Measurements from ENCODE around the gene CARNS1.
"Not testable (repeated sequence)": the region's sequence is repeated elsewhere in the genome, so short reads cannot be mapped to it uniquely, and the experiment has no call there.

The CARNS1 gene

GRCh38 chr11:67410984-67411784 lies 4.3 kb upstream of the CARNS1 start:
- DNase-seq, result no peak

GRCh38 chr11:67411785-67412152 lies 3.7 kb upstream of the CARNS1 start:
- DNase-seq, result no peak

GRCh38 chr11:67412495-67413179 lies 2.8 kb upstream of the CARNS1 start:
- DNase-seq, result no peak

- DNase-seq, result no peak
These were observed 2.1 kb upstream of the CARNS1 start for GRCh38 chr11:67413266-67413849.

- peak; percentile 89 for DNase-seq
These were observed 1.2 kb downstream of the CARNS1 start for GRCh38 chr11:67416416-67417335.

GRCh38 chr11:67417425-67417824 lies 1.9 kb downstream of the CARNS1 start:
- no peak for DNase-seq

- DNase-seq, result no peak
These were observed 3.2 kb downstream of the CARNS1 start for GRCh38 chr11:67418476-67419281.

GRCh38 chr11:67419325-67420049 lies 4.0 kb downstream of the CARNS1 start:
- no peak for DNase-seq

GRCh38 chr11:67420147-67420645 lies 4.7 kb downstream of the CARNS1 start:
- no peak for DNase-seq

GRCh38 chr11:67420646-67421429 lies 5.4 kb downstream of the CARNS1 start:
- DNase-seq, result peak; percentile 91

GRCh38 chr11:67421430-67422031 lies 6.1 kb downstream of the CARNS1 start:
- DNase-seq, result no peak

GRCh38 chr11:67422891-67423290 lies 7.4 kb downstream of the CARNS1 start:
- no peak for DNase-seq

- DNase-seq, result no peak
These were observed 8.0 kb downstream of the CARNS1 start for GRCh38 chr11:67423466-67423865.

GRCh38 chr11:67423891-67424613 lies 8.6 kb downstream of the CARNS1 start:
- DNase-seq, result no peak

GRCh38 chr11:67427364-67427859 lies 11.9 kb downstream of the CARNS1 start:
- not testable (repeated sequence) for DNase-seq

- DNase-seq, result peak; percentile 96
These were observed 12.8 kb downstream of the CARNS1 start, which contains the start of gene RPS6KB2 for GRCh38 chr11:67428052-67429001. Gene RPS6KB2, plus strand, starts transcription at chr11:67428494. Its CDS starts 52 bp downstream, at chr11:67428546.

- DNase-seq, result no peak
These were observed 13.7 kb downstream of the CARNS1 start for GRCh38 chr11:67429038-67429668.

All from COR-L47 (cell line).